Keratinocyte (primary cell): ENCODE results near the gene GNAS-AS1. TPM values are rescaled to one million over a fixed set of nuclear protein-coding genes. Genes with fewer than 3 reads are reported as not detected.

Experiments
- DNase-seq: peaks from one replicate; pipeline ENCODE4 v3.0.0-alpha.2; 2011; ENCODE audit warnings: low read depth, missing footprints, low spot score
- FAIRE-seq: peaks from 2 replicates; lab custom pipeline; 2011; peaks lifted over from hg19 to GRCh38; lab: Jason Lieb, UNC
- H2AFZ ChIP-seq: 2 replicates; pipeline ENCODE4 v1.6.0; 2012; ENCODE audit warnings: low read length, control low read depth, inconsistent platforms; ENCODE audit not compliant: control insufficient read depth
- H3K27ac ChIP-seq: 2 replicates; pipeline ENCODE4 v1.5.1; 2011; ENCODE audit warnings: low read length; ENCODE audit not compliant: control insufficient read depth, insufficient read depth
- H3K27me3 ChIP-seq: 3 replicates; pipeline ENCODE4 v1.6.0; 2011; ENCODE audit warnings: low read length; ENCODE audit not compliant: control insufficient read depth, insufficient read depth; ENCODE audit errors: extremely low read depth
- H3K36me3 ChIP-seq, 2 experiments: 2 replicates in 1 of 2; 3 replicates in 1 of 2; pipeline ENCODE4 v1.5.1; 2011; ENCODE audit warnings: low read length in 2 of 2, mild to moderate bottlenecking in 1 of 2; ENCODE audit not compliant: control insufficient read depth in 2 of 2, insufficient read depth in 2 of 2; ENCODE audit errors: extremely low read depth in 1 of 2
- H3K4me1 ChIP-seq: 3 replicates; pipeline ENCODE4 v1.5.1; 2011; ENCODE audit warnings: low read length; ENCODE audit not compliant: control insufficient read depth, insufficient read depth; ENCODE audit errors: extremely low read depth
- H3K4me2 ChIP-seq: 3 replicates; pipeline ENCODE4 v1.6.0; 2011; ENCODE audit warnings: low read depth, low read length; ENCODE audit not compliant: control insufficient read depth, insufficient read depth; ENCODE audit errors: extremely low read depth
- H3K4me3 ChIP-seq, 3 experiments: fragments of 200-600 bp in 1 of 3; sonication (generic) in 1 of 3; 2 replicates in 2 of 3; 3 replicates in 1 of 3; pipeline ENCODE4 v1.5.1; 2011 to 2016; ENCODE audit warnings: low read length in 3 of 3, mild to moderate bottlenecking in 3 of 3, control low read depth in 2 of 3, inconsistent platforms in 1 of 3, low read depth in 1 of 3, mixed read lengths in 1 of 3, mixed run types in 1 of 3, moderate library complexity in 1 of 3; ENCODE audit not compliant: control insufficient read depth in 2 of 3, insufficient read depth in 2 of 3; ENCODE audit errors: extremely low read depth in 1 of 3
- H3K79me2 ChIP-seq: 2 replicates; pipeline ENCODE4 v1.6.0; 2012; ENCODE audit warnings: low read length; ENCODE audit not compliant: control insufficient read depth, insufficient read depth
- H3K9ac ChIP-seq: 3 replicates; pipeline ENCODE4 v1.6.0; 2011; ENCODE audit warnings: low read length; ENCODE audit not compliant: control insufficient read depth, insufficient read depth; ENCODE audit errors: extremely low read depth
- H3K9me1 ChIP-seq: 3 replicates; pipeline ENCODE4 v1.6.0; 2011; ENCODE audit warnings: low read length; ENCODE audit not compliant: control insufficient read depth, insufficient read depth; ENCODE audit errors: extremely low read depth
- H3K9me3 ChIP-seq: 2 replicates; pipeline ENCODE4 v1.5.1; 2012; ENCODE audit warnings: low read depth, low read length; ENCODE audit not compliant: control insufficient read depth
- H4K20me1 ChIP-seq: 3 replicates; pipeline ENCODE4 v1.6.0; 2011; ENCODE audit warnings: low read length; ENCODE audit not compliant: control insufficient read depth, insufficient read depth; ENCODE audit errors: extremely low read depth
- EZH2 ChIP-seq: IDR thresholded peaks from one replicate; pipeline ENCODE4 v1.6.1; 2012; ENCODE audit warnings: inconsistent platforms, mild to moderate bottlenecking, low read length, moderate library complexity
- dilution Hi-C: fragments of 300-500 bp; cut with MboI; formaldehyde crosslinking; loops from one replicate; pipeline ENCODE4 v1.7.0; 2020; ENCODE audit warnings: low sequenced_read_pairs; ENCODE audit not compliant: extremely low pct_ligation_motif_present
- polyA plus RNA-seq, 5 experiments: library from polyadenylated mRNA; depleted of rRNA in 3 of 5; stranded (reverse) in 3 of 5; stranded (forward) in 1 of 5; unstranded in 1 of 5; fragments of >200 nt; gene quantifications; 1 replicate in 1 of 5; 2 replicates in 3 of 5; 3 replicates in 1 of 5; pipeline versions ENCODE4 v1.2.1 to v1.2.3, GENCODE V29; 2011 to 2012; ENCODE audit warnings: missing spikeins in 2 of 5, low read depth in 1 of 5, low replicate concordance in 1 of 5
- TF ChIP-seq, protein P1 (sequence below), 3 experiments: IDR thresholded peaks in 1 of 3; conservative IDR thresholded peaks in 1 of 3; optimal IDR thresholded peaks in 1 of 3; 2 replicates in 2 of 3; 3 replicates in 1 of 3; pipeline versions ENCODE3 to v1.5.1; 2011; ENCODE audit warnings: low read length in 3 of 3, mild to moderate bottlenecking in 3 of 3, moderate library complexity in 2 of 3, control low read depth in 1 of 3, inconsistent platforms in 1 of 3; ENCODE audit not compliant: insufficient read depth in 2 of 3; ENCODE audit errors: extremely low read depth in 1 of 3

The GNAS-AS1 gene
- polyA plus RNA-seq, 1 donor (not counting 4 experiments of a cell fraction or from before 2014, with no cell fraction given) = 0.31 TPM

GRCh38 chr20:58838174-58838573 lies 12.5 kb downstream of the GNAS-AS1 start:
- Histone ChIP-seq H2AFZ (no peak overlapping the region), H3K27me3 (peaks cover 43% of the 10 kb centered on the region), H3K4me3 (no peak overlapping the region), H4K20me1 (no peaks in the 10 kb centered on the region), H3K27ac (no peak overlapping the region), H3K4me2 (no peak overlapping the region), H3K4me1 (no peaks in the 10 kb centered on the region), H3K36me3 (no peaks in the 10 kb centered on the region), H3K9ac (no peak overlapping the region), H3K9me3 (no peaks in the 10 kb centered on the region), H3K79me2 (no peaks in the 10 kb centered on the region), H3K9me1 (no peaks in the 10 kb centered on the region)
- TF ChIP-seq EZH2 = no peak
- TF ChIP-seq, protein P1, sequence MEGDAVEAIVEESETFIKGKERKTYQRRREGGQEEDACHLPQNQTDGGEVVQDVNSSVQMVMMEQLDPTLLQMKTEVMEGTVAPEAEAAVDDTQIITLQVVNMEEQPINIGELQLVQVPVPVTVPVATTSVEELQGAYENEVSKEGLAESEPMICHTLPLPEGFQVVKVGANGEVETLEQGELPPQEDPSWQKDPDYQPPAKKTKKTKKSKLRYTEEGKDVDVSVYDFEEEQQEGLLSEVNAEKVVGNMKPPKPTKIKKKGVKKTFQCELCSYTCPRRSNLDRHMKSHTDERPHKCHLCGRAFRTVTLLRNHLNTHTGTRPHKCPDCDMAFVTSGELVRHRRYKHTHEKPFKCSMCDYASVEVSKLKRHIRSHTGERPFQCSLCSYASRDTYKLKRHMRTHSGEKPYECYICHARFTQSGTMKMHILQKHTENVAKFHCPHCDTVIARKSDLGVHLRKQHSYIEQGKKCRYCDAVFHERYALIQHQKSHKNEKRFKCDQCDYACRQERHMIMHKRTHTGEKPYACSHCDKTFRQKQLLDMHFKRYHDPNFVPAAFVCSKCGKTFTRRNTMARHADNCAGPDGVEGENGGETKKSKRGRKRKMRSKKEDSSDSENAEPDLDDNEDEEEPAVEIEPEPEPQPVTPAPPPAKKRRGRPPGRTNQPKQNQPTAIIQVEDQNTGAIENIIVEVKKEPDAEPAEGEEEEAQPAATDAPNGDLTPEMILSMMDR (optimal IDR thresholded peaks at IDR 0.05 in 1 of 3, IDR thresholded peaks at IDR 0.05 in 1 of 3, conservative IDR thresholded peaks at IDR 0.05 in 1 of 3; ENCODE audit: extremely low read depth in 1 of 3, insufficient read depth in 2 of 3, low read length in 3 of 3) = no peak
- no peak for FAIRE-seq
- dilution Hi-C loops = no loop called here
- no peak for DNase-seq

DNA sequence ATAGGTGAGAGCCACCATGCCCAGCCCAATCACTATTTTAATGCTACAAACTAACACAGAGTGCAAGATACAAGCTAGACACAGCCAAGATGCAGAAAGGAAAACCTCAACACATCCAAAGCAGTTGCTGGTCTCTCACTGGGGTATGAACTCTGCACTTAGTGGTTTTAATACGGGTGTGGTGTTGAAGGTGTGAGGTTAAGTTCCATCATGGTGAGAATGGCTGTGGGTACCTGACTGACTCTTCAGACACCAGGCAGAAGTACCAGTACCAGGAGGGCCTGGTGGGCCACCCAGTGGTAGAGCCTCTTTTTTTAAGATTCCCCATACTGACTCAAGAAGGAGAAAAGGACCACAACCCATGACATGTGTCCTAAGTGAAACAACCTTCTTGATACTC lies 13.0 kb downstream of the GNAS-AS1 start:
- no peaks in the 10 kb centered on the region for H3K36me3 ChIP-seq
- DNase-seq (no peak), FAIRE-seq (no peak)
- TF ChIP-seq, protein P1 (optimal IDR thresholded peaks at IDR 0.05 in 1 of 3, IDR thresholded peaks at IDR 0.05 in 1 of 3, conservative IDR thresholded peaks at IDR 0.05 in 1 of 3; ENCODE audit: extremely low read depth in 1 of 3, insufficient read depth in 2 of 3, low read length in 3 of 3) = no peak
- no peak for TF ChIP-seq EZH2
- H3K9ac ChIP-seq = no peak overlapping the region
- dilution Hi-C loops = no loop called here
- H3K4me2 ChIP-seq = no peak overlapping the region
- H3K9me3 ChIP-seq = no peaks in the 10 kb centered on the region
- H4K20me1 ChIP-seq = no peaks in the 10 kb centered on the region
- no peak overlapping the region for H3K27ac ChIP-seq
- H3K4me1 ChIP-seq = no peaks in the 10 kb centered on the region
- H3K4me3 ChIP-seq = no peak overlapping the region
- no peaks in the 10 kb centered on the region for H3K9me1 ChIP-seq
- H3K27me3 ChIP-seq = peaks cover 41% of the 10 kb centered on the region
- no peaks in the 10 kb centered on the region for H3K79me2 ChIP-seq
- no peak overlapping the region for H2AFZ ChIP-seq
